ENCODE data around the gene DGCR6. TPM values are rescaled to one million over a fixed set of nuclear protein-coding genes. Genes with fewer than 3 reads are reported as not detected.
"Not testable (repeated sequence)": the region's sequence is repeated elsewhere in the genome, so short reads cannot be mapped to it uniquely, and the experiment has no call there.

Gene DGCR6
- 0.25 and 0.51 TPM in 2 replicates for total RNA-seq

GRCh38 chr22:18905540-18906409 lies at the start of gene DGCR6:
TSS of gene DGCR6 (plus strand) at chr22:18906320. CDS start at chr22:18906375, 55 bp downstream.
- no peak for DNase-seq (ENCODE audit: low read depth in 2 of 2)

DNA sequence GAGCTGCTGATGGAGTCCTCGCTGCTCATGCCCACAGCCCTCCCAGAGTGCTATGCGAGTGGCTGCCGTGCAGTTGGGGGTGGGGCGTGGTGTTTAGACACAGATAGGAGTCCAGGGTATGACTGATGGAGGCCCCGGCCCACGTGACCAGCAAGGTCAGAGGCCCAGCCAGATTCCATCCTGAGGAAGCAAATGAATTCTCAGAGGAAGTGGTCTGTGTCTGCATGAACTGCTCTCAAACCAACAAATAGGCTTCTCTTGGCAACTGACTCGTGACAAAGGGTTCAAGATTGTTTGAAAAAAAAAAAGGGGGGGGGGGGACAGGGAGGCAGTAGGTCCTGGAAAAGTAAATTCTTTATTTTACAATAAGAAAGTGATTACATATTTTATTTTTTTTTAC lies 46.8 kb upstream of the DGCR6 start:
- DNase-seq (ENCODE audit: low read depth in 2 of 2): not testable (repeated sequence)

GRCh38 chr22:18881260-18881659 lies 24.9 kb upstream of the DGCR6 start:
- DNase-seq (ENCODE audit: low read depth in 2 of 2): not testable (repeated sequence)

GRCh38 chr22:18884465-18884864 lies 21.7 kb upstream of the DGCR6 start:
- DNase-seq (ENCODE audit: low read depth in 2 of 2): not testable (repeated sequence)

DNA sequence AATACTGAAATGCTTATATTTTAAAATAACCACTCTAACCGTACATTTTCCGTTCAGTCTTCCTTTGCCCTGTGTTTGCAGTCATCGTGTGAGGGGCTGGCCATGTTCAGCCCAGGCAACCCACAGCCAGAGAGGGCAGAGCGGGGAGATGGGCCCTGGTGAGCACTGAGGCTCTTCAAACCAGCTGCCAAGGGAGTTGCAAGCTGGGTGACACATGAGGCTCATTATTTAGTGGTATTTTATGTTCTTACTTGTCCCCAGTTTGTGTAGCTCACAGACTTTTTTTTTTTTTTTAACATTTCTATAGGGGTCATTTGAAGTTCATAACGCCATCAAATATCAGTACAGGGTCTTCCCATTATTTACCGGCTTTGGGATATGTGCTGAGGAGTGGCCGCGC lies 18.0 kb upstream of the DGCR6 start:
- DNase-seq (ENCODE audit: low read depth in 2 of 2): no peak

DNA sequence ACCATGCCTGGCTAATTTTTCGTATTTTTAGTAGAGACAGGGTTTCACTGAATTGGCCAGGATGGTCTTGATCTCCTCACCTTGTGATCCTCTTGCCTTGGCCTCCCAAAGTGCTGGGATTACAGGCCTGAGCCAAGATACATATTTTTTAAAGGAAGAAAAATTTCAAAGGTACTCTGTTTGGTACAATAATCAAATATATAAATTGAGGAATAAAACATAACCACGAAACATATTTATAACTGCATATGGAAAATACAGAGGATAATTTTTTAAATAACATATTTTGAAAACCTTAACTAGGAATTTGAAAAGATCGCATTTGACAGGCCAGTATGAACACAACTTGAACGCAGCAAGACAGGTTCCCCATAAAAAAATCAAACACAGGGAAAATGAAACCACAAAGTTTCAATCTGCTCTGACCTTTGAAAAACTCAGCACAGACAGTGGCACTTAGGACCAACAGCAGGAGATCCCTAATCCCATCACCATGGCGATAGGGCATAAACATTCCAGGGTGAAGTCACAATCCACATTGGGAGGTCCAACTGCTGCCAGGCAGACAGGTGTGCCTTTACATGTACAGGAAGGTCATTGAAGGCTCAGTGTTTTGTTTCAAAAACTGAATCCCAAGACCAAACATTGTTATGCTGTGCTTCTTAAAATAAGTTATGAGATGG lies 15.5 kb upstream of the DGCR6 start:
- not testable (repeated sequence) for DNase-seq (ENCODE audit: low read depth in 2 of 2)

DNA sequence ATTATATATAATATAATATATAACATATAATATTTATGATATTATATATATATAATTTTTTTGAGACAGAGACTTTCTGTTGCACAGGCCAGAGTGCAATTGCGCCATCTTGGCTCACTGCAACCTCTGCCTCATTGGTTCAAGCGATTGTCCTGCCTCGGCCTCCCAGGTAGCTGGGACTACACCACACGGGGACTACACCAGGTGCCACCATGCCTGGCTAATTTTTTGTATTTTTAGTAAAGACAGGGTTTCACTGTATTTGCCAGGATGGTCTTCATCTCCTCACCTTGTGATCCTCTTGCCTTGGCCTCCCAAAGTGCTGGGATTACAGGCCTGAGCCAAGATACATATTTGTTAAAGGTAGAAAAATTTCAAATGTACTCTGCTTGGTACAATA lies 12.3 kb upstream of the DGCR6 start:
- not testable (repeated sequence) for DNase-seq (ENCODE audit: low read depth in 2 of 2)

DNA sequence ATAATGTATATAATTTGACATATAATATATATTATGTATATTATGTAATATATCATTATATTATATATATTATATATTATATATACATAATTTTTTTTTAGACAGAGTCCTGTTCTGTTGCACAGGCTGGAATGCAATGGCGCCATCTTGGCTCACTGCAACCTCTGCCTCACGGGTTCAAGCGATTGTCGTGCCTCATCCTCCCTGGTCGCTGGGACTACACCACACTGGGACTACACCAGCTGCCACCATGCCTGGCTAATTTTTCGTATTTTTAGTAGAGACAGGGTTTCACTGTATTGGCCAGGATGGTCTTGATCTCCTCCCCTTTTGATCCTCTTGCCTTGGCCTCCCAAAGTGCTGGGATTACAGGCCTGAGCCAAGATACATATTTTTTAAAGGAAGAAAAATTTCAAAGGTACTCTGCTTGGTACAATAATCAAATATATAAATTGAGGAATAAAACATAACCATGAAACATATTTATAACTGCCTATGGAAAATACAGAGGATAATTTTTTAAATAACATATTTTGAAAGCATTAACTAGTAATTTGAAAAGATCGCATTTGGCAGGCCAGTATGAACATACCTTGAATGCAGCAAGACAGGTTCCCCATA lies 10.0 kb upstream of the DGCR6 start:
- not testable (repeated sequence) for DNase-seq (ENCODE audit: low read depth in 2 of 2)

- DNase-seq (ENCODE audit: low read depth in 2 of 2): not testable (repeated sequence)
Observed at GRCh38 chr22:18906410-18906745, 258 bp downstream of the DGCR6 start.

DNA sequence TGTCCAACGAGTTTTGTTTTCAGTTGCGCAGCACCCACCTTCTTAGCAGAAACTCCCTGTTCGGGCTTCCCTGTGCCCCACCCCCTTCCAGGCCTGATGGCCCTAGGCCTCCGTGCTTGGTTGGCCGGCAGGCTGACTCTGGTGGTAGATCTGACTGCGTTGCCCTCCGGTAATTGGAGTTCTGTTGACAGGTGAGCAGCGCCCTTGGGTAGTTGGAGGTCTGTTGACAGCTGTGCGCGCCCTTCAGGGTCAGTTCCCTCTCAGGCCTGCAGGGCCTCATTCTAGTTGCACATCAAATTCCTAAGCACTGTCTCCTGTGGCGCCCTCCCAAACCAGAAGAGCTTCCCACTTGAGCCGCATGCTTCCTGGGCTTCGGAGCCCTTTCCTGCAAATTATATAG lies 776 bp downstream of the DGCR6 start:
- no peak for DNase-seq (ENCODE audit: low read depth in 2 of 2)

GRCh38 chr22:18909556-18909955 lies 3.4 kb downstream of the DGCR6 start:
- DNase-seq (ENCODE audit: low read depth in 2 of 2): no peak

- not testable (repeated sequence) for DNase-seq (ENCODE audit: low read depth in 2 of 2)
Observed at GRCh38 chr22:18911535-18911934, 5.4 kb downstream of the DGCR6 start.

GRCh38 chr22:18912264-18912946 lies 6.3 kb downstream of the DGCR6 start:
- DNase-seq (ENCODE audit: low read depth in 2 of 2): not testable (repeated sequence)

DNA sequence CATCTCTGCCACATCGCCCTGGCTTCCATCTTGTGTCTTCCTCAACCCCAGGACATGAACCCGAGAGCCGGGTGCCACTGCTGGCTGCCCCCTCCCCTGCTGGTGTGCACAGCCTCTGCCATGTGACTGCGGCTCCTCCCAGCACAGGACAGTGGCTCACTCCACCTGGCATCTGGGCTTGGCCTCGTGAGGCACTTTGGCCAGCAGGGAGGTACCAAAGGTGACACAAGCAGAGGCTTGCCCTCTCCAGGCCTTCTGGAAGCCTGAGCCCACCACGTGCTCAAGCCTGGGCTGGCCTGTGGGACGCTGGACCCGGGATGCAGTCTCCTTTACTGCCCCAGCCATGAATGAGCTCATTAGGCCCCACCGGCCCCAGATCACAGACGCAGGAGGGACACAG lies 8.4 kb downstream of the DGCR6 start:
- DNase-seq (ENCODE audit: low read depth in 2 of 2): not testable (repeated sequence)

DNA sequence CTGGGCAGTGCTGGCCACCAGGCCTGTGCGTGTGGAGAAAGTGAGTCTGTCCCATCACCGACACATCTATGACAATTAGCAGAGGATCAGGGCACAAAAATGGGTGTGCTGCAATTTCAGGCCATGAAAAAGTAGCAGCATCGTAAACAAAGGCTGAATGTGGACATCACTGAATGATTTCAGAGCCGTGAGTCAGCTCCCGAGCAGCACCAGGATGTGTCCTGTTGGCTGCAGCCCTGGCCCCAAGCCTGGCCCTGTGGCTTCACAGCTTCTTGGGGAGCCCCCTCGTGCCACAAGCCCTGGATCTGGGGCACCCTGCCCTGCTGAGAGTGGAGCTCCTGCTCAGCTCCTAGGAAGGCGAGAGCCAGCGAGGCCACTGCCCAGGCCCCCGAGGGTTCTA lies 9.4 kb downstream of the DGCR6 start:
- DNase-seq (ENCODE audit: low read depth in 2 of 2): not testable (repeated sequence)

DNA sequence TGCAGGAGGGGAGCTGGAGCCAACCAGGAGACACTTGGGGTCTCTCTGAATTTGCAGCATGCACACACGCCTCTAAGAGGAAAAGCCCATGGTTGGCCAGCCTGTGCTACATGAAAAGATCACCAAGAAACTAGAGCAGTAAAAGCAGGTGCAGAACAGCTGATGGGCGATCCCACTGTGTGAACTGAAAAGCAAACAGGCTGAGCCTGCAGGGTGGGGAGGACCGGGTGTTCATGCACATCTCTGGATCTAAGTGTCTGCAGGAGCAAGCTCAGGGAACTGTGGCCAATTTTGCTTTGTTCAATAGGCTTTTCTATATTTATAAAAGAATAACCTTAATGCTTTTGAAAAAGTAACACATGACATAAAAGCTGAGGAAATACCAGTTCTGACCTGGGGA lies 11.7 kb downstream of the DGCR6 start:
- not testable (repeated sequence) for DNase-seq (ENCODE audit: low read depth in 2 of 2)

- not testable (repeated sequence) for DNase-seq (ENCODE audit: low read depth in 2 of 2)
Observed at GRCh38 chr22:18920257-18920902, 14.3 kb downstream of the DGCR6 start.

GRCh38 chr22:18925368-18926064 lies 19.4 kb downstream of the DGCR6 start:
- DNase-seq (ENCODE audit: low read depth in 2 of 2): no peak

DNA sequence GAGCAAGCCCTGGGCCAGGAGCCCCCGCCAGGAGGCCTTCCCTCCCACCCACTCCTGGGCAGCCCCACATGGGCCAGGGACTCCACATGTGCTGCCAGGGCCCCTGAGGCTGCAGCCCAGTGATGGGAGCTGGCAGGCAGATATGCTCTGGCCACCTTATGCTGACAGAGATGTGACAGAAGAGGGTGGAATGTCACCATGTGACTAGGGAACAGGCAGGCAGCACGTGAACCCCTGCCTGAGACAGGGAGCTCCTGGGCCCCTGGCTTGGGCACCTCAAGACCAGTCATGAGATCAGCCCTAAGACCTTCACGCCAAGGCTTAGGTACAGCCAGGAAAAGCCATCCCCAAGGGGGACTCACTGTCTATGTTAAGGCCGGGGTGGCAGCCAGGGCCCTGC lies 20.9 kb downstream of the DGCR6 start:
- no peak for DNase-seq (ENCODE audit: low read depth in 2 of 2)

DNA sequence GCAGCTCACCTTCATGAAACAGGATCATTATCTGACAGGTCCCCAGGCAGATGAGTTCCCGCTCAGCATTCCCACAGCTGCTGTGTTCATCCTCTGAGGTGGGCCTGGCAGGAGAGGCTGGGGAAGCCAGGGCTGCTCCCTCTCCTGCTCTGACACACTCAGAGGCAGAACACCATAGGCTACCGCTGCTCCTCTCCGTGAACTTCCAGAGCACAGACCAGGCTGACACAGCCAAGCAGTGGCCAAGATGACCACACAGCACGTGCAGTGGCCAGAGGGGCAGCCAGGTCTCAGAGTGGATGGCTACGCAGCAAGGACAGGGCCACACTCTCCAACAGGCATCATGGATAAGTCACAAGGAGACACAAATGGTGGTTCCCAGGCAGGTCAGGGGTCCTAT lies 21.5 kb downstream of the DGCR6 start:
- no peak for DNase-seq (ENCODE audit: low read depth in 2 of 2)

GRCh38 chr22:18929459-18929858 lies 23.3 kb downstream of the DGCR6 start:
- no peak for DNase-seq (ENCODE audit: low read depth in 2 of 2)

Measured in dermis microvascular lymphatic vessel endothelial cell (primary cell).